Keratinocyte (primary cell): ENCODE data around the gene ZNRD2.

Experiments
- CTCF ChIP-seq, 3 experiments: IDR thresholded peaks in 1 of 3; conservative IDR thresholded peaks in 1 of 3; optimal IDR thresholded peaks in 1 of 3; 2 replicates in 2 of 3; 3 replicates in 1 of 3; pipeline versions ENCODE3 to v1.5.1; 2011; ENCODE audit warnings: low read length in 3 of 3, mild to moderate bottlenecking in 3 of 3, moderate library complexity in 2 of 3, control low read depth in 1 of 3, inconsistent platforms in 1 of 3; ENCODE audit not compliant: insufficient read depth in 2 of 3; ENCODE audit errors: extremely low read depth in 1 of 3
- EZH2 ChIP-seq: IDR thresholded peaks from one replicate; pipeline ENCODE4 v1.6.1; 2012; ENCODE audit warnings: inconsistent platforms, mild to moderate bottlenecking, low read length, moderate library complexity

- TF ChIP-seq CTCF (optimal IDR thresholded peaks at IDR 0.05 in 1 of 3, IDR thresholded peaks at IDR 0.05 in 1 of 3, conservative IDR thresholded peaks at IDR 0.05 in 1 of 3; ENCODE audit: extremely low read depth in 1 of 3, insufficient read depth in 2 of 3, low read length in 3 of 3) (no peak), EZH2 (no peak)
These were observed 36.8 kb downstream of the ZNRD2 start for GRCh38 chr11:65606876-65607613.
